NCI-H2081 treated with DMSO at 0.1 percent for 48 hours (cell line): ENCODE data around the gene SMC6.

Experiments used
- DNase-seq: peaks from one replicate; lab custom pipeline; 2025; lab: John Stamatoyannopoulos, UW

The SMC6 gene

GRCh38 chr2:17646838-17647701, 106.5 kb downstream of the SMC6 start:
- DNase-seq = no peak

- DNase-seq = no peak
Measured at GRCh38 chr2:17646081-17646554, 107.5 kb downstream of the SMC6 start.

GRCh38 chr2:17644997-17645720, 108.5 kb downstream of the SMC6 start:
- no peak for DNase-seq

- no peak for DNase-seq
Measured at GRCh38 chr2:17643031-17643615, 110.5 kb downstream of the SMC6 start.

- DNase-seq = no peak
Measured at GRCh38 chr2:17640406-17640805, 113.2 kb downstream of the SMC6 start.

- DNase-seq = no peak
Measured at GRCh38 chr2:17638196-17638743, 115.3 kb downstream of the SMC6 start.

GRCh38 chr2:17637131-17637906, 116.3 kb downstream of the SMC6 start:
- no peak for DNase-seq

GRCh38 chr2:17636257-17636656, 117.4 kb downstream of the SMC6 start:
- DNase-seq = no peak

- DNase-seq = no peak
Measured at GRCh38 chr2:17634997-17635396, 118.6 kb downstream of the SMC6 start.

- DNase-seq = no peak
Measured at GRCh38 chr2:17630089-17630488, 123.5 kb downstream of the SMC6 start.

- DNase-seq = no peak
Measured at GRCh38 chr2:17628349-17629261, 125.0 kb downstream of the SMC6 start.

- no peak for DNase-seq
Measured at GRCh38 chr2:17627434-17627833, 126.2 kb downstream of the SMC6 start.

GRCh38 chr2:17626986-17627385, 126.6 kb downstream of the SMC6 start:
- DNase-seq = no peak

- DNase-seq = no peak
Measured at GRCh38 chr2:17625446-17625845, 128.2 kb downstream of the SMC6 start.

GRCh38 chr2:17621781-17622180, 131.8 kb downstream of the SMC6 start:
- no peak for DNase-seq

GRCh38 chr2:17620841-17621240, 132.8 kb downstream of the SMC6 start:
- DNase-seq = no peak

- no peak for DNase-seq
Measured at GRCh38 chr2:17620280-17620679, 133.3 kb downstream of the SMC6 start.

GRCh38 chr2:17617955-17618354, 135.7 kb downstream of the SMC6 start:
- no peak for DNase-seq

GRCh38 chr2:17617516-17617915, 136.1 kb downstream of the SMC6 start:
- no peak for DNase-seq

- no peak for DNase-seq
Measured at GRCh38 chr2:17616405-17616804, 137.2 kb downstream of the SMC6 start.
